Measurements from ENCODE around the gene CDH10.

Gene CDH10

DNA sequence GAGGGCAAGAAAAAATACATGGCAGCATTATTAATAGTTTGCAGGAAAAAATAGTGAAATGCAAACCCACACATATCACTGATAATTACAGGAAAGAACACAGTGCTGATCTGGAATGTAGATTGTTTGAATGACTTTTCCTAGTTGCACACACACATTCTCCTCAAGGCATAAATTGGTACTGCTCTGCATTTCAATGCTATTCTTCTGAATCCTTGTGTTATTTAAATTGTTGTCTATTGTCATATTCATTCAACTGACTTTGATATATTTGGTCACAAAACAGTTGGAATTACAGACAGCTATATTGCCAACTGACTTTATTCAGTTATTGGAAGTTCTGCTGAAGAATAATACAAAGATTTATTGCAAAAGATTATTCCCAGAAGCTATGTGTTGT lies 139.5 kb downstream of the CDH10 start:
- no peak for DNase-seq (ENCODE audit: low read depth)
- no peak overlapping the region for H3K4me3 ChIP-seq (ENCODE audit: low read length)
- no peak for TF ChIP-seq CTCF (conservative IDR thresholded peaks at IDR 0.05; ENCODE audit: low read length)

GRCh38 chr5:24497591-24498157 lies 147.1 kb downstream of the CDH10 start:
- TF ChIP-seq CTCF (conservative IDR thresholded peaks at IDR 0.05; ENCODE audit: low read length) = no peak
- no peak for DNase-seq (ENCODE audit: low read depth)
- H3K4me3 ChIP-seq (ENCODE audit: low read length) = no peak overlapping the region

DNA sequence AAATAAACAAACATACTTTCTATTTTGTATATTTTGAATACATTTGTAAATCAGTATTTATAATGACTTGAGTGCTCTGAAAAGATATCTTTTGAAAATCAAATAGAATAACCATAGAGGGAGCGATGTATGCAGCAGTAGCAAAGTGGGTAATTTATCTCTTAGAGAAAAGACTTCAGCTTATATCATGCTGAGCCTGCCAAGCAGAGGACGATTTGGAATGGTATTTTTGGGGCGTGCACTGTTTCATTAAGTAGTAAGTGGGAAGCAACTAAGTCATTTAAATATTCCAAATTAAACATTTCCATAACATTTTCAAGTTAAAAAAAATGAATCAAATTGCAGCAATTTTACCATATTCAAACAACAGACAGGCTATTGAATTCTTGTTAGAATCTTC lies 147.6 kb downstream of the CDH10 start:
- TF ChIP-seq CTCF (conservative IDR thresholded peaks at IDR 0.05; ENCODE audit: low read length) = no peak
- no peak for DNase-seq (ENCODE audit: low read depth)
- no peak overlapping the region for H3K4me3 ChIP-seq (ENCODE audit: low read length)

GRCh38 chr5:24496268-24496667 lies 148.5 kb downstream of the CDH10 start:
- no peak for DNase-seq (ENCODE audit: low read depth)
- no peak overlapping the region for H3K4me3 ChIP-seq (ENCODE audit: low read length)
- no peak for TF ChIP-seq CTCF (conservative IDR thresholded peaks at IDR 0.05; ENCODE audit: low read length)

DNA sequence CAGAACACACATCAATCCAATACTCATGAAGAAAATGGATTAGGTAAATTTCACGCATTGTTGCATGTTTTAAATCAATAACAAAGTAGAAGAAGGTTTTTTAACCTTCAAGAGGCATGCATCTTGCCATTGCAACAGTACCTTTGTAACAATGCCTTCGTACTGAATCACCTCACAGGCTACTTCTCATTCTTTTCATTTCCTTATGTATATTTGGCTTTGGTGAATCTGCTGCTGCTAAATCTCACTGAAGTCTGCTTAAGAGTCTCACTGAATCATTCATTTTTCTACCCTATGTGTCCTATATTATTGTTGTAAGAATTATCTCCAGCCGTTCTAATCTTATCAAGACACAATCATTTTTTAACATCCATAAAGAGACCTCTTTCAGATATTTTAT lies 152.5 kb downstream of the CDH10 start:
- no peak overlapping the region for H3K4me3 ChIP-seq (ENCODE audit: low read length)
- TF ChIP-seq CTCF (conservative IDR thresholded peaks at IDR 0.05; ENCODE audit: low read length) = no peak
- DNase-seq (ENCODE audit: low read depth) = no peak

DNA sequence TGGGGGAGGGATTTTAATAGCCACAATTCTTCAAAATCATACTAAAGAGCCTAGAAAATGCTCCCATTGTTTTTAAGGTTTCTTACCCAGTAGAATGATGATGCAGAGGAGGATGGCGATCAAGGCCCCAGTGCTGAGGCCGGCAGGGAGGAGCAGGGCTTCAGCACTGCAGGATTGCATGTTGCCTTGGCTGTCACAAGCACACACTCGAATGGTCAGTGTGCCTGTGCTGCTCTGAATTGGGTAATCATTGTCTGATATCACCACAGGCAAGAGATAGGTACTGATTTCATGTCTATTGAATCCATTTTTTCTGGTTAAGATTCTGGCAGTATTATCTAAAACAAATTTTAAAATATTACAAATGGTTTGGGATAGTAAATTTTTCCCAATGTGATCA lies 153.3 kb downstream of the CDH10 start:
- H3K4me3 ChIP-seq (ENCODE audit: low read length) = no peak overlapping the region
- no peak for TF ChIP-seq CTCF (conservative IDR thresholded peaks at IDR 0.05; ENCODE audit: low read length)
- DNase-seq (ENCODE audit: low read depth) = no peak

- no peak overlapping the region for H3K4me3 ChIP-seq (ENCODE audit: low read length)
- DNase-seq (ENCODE audit: low read depth) = no peak
- TF ChIP-seq CTCF (conservative IDR thresholded peaks at IDR 0.05; ENCODE audit: low read length) = no peak
Measured at GRCh38 chr5:24487368-24488229, 157.2 kb downstream of the CDH10 start.
